ENCODE data around the gene KLHL30.

KLHL30 gene

DNA sequence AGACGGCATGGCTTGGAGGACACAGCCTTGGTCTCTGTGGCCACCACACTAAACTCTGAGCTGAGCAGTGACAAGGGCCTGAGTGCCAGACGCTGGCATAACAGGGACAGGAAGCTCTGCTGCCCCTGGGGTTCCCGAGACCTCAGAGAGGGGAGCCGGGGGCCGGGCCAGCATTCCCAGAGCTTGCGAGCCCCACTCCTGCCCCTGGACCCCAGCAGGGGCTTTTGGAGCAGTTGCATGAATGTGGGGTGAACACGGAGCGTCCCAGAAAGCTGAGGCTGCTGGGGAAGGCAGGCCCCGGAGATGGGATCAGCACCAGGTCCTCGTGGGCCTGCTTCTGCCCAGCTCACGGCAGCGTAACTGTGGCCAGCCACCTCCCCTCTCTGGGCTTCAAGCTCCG is 12.7 kb downstream of the KLHL30 start:
- no peak for DNase-seq (ENCODE audit: low read depth)
- no peak for TF ChIP-seq CTCF (IDR thresholded peaks at IDR 0.05; ENCODE audit: control insufficient read depth, insufficient read depth, low read depth, low read length, missing control alignments)
- no peak overlapping the region for H3K4me3 ChIP-seq (ENCODE audit: control insufficient read depth, low read depth, low read length)

DNA sequence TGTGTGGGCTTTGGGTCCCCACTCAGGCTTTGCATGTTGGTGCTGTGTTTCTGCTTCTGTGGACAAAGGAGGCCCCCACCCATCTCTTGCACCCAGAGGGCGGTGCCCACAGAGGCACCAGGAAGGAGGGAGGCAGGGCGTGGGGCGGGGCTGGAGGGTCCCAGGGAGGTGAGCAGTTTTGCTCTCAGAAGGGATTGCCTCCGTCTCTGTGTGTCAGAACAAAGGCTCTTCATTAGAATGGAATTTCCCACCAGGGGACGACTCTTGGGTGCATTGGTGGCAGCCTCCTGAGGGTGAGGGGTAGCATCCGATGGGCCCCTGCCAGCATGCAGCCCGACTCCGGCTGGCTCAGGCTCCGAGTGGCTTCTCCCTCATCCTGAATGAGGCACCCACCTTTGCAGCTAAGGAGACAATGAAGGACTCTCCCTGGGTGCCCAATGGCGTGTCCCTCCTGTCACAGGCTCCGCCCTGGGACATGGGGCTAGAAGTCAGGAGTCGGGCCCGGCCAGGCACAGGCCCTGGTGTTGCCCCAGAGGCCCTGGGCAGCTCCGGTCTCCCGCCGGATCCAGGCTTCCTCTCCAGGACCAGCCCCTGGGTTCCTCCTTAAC is 13.3 kb downstream of the KLHL30 start:
- H3K4me3 ChIP-seq (ENCODE audit: control insufficient read depth, low read depth, low read length), result no peak overlapping the region
- no peak for TF ChIP-seq CTCF (IDR thresholded peaks at IDR 0.05; ENCODE audit: control insufficient read depth, insufficient read depth, low read depth, low read length, missing control alignments)
- no peak for DNase-seq (ENCODE audit: low read depth)

GRCh38 chr2:238152771-238153688 is 14.6 kb downstream of the KLHL30 start:
- H3K4me3 ChIP-seq (ENCODE audit: control insufficient read depth, low read depth, low read length), result no peak overlapping the region
- TF ChIP-seq CTCF (IDR thresholded peaks at IDR 0.05; ENCODE audit: control insufficient read depth, insufficient read depth, low read depth, low read length, missing control alignments), result no peak
- no peak for DNase-seq (ENCODE audit: low read depth)

GRCh38 chr2:238154570-238154969 is 16.1 kb downstream of the KLHL30 start:
- TF ChIP-seq CTCF (IDR thresholded peaks at IDR 0.05; ENCODE audit: control insufficient read depth, insufficient read depth, low read depth, low read length, missing control alignments), result no peak
- no peak for DNase-seq (ENCODE audit: low read depth)
- no peak overlapping the region for H3K4me3 ChIP-seq (ENCODE audit: control insufficient read depth, low read depth, low read length)

DNA sequence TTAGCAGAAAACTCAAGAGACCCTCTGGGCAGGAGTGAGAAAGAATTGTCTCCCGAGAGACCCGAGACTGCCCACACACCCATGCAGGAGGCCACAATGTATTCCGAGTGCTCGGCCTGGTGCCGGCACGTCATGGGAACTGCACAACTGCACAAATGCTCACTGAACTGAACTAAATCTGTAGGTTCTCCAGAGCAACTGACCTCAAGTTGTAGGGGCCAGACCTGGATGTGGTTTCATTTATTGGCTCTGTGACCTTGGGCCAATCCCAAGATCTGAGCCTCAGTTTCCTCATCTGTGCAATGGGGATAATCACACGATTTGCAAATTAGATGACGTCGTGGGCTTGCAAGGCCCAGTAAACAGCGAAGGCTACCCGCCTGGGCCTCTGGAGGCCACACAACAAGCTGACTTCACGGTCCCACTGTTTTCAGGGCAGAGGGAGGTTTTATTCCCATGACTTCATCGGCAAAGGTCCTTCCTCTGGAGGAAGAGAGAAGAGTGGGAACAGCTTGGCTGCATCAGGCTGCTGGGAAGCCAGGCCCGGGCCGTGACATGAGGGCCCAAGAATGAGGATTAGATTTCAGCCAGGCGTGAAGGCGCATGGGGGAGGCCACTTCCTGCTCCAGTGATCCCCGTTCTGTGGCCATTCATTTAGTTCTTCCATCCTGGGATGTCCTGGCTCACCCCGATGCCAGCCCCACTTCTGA is 16.7 kb downstream of the KLHL30 start:
- DNase-seq (ENCODE audit: low read depth), result no peak
- no peak for TF ChIP-seq CTCF (IDR thresholded peaks at IDR 0.05; ENCODE audit: control insufficient read depth, insufficient read depth, low read depth, low read length, missing control alignments)
- H3K4me3 ChIP-seq (ENCODE audit: control insufficient read depth, low read depth, low read length), result no peak overlapping the region

- DNase-seq (ENCODE audit: low read depth), result no peak
- TF ChIP-seq CTCF (IDR thresholded peaks at IDR 0.05; ENCODE audit: control insufficient read depth, insufficient read depth, low read depth, low read length, missing control alignments), result no peak
- no peak overlapping the region for H3K4me3 ChIP-seq (ENCODE audit: control insufficient read depth, low read depth, low read length)
These were observed 17.6 kb downstream of the KLHL30 start for GRCh38 chr2:238155761-238156694.

Data from AG09309 (cell line).